ENCODE results near the gene ANGPTL8.

- TF ChIP-seq, protein P1, sequence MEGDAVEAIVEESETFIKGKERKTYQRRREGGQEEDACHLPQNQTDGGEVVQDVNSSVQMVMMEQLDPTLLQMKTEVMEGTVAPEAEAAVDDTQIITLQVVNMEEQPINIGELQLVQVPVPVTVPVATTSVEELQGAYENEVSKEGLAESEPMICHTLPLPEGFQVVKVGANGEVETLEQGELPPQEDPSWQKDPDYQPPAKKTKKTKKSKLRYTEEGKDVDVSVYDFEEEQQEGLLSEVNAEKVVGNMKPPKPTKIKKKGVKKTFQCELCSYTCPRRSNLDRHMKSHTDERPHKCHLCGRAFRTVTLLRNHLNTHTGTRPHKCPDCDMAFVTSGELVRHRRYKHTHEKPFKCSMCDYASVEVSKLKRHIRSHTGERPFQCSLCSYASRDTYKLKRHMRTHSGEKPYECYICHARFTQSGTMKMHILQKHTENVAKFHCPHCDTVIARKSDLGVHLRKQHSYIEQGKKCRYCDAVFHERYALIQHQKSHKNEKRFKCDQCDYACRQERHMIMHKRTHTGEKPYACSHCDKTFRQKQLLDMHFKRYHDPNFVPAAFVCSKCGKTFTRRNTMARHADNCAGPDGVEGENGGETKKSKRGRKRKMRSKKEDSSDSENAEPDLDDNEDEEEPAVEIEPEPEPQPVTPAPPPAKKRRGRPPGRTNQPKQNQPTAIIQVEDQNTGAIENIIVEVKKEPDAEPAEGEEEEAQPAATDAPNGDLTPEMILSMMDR (conservative IDR thresholded peaks at IDR 0.05) = no peak
- no peak for TF ChIP-seq EZH2 (IDR thresholded peaks at IDR 0.05; ENCODE audit: low read depth)
Measured at GRCh38 chr19:11198769-11199424, 40.5 kb upstream of the ANGPTL8 start.

Data from PC-9 (cell line).